Measurements from ENCODE around the gene ORC5.
"Not testable (repeated sequence)": the region's sequence is repeated elsewhere in the genome, so short reads cannot be mapped to it uniquely, and the experiment has no call there.

The ORC5 gene

GRCh38 chr7:104185346-104185745 lies 22.5 kb downstream of the ORC5 start:
- DNase-seq: no peak

DNA sequence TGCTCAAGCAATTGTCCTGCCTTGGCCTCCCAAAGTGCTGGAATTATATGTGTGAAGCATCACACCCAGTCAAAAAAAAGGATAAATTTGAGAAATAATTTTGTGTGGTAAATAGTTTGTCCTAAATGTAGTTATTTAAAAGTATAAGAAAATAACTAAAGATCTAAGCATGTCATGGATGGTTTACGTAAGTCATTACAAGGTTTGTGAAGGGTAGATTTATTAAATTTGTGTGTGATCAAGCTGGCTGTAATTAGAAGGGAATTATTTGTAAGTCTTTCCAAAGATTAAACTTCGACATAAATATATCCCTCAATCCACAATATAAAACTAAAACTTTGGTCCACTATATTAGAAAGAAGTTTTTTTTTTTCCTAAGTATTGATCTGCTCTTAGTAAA lies 28.6 kb downstream of the ORC5 start:
- no peak for DNase-seq

DNA sequence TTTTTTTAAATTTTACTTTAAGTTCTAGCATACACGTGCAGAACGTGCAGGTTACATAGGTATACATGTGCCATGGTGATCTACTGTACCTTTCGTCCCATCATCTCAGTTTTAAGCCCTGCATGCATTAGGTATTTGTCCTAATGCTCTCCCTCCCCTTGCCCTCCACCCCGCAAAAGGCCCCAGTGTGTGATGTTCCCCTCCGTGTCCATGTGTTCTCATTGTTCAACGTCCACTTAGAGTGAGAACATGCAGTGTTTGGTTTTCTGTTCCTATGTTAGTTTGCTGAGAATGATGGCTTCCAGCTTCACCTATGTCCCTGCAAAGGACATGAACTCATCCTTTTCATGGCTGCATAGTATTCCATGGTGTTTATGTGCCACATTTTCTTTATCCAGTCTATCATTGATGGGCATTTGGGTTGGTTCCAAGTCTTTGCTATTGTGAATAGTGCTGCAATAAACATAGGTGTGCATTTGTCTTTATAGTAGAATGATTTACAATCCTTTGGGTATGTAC lies 30.2 kb downstream of the ORC5 start:
- DNase-seq: not testable (repeated sequence)

GRCh38 chr7:104176332-104176731 lies 31.5 kb downstream of the ORC5 start:
- no peak for DNase-seq

DNA sequence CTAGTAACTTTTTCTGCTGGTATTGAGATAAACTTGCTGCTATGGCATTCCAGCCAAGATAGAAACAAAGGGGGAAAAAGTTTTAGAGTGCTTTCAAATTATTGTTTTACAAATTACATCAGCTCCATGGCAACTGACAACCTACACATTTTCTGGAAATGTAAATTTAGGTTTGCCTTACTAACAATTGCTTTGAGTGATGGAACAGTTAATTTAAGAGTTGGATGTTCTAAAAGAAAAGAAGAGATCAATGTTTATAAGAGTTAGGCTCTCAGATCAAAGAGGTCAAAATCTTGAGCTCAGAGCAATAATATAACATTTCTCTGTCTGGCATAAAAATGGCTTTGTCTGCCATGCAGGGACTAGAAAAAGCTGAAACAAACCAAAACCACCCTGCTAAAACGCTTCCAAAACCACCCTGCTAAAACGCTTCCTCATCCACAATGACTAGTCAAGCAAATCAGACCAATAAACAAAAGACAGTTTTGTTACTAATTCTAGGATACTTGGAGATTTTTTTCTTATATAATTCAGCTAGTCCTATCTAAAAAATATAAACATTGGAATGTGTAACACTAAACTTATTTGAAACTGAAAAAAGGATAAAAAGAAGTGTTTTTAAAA lies 32.3 kb downstream of the ORC5 start:
- no peak for DNase-seq

- no peak for DNase-seq
Observed at GRCh38 chr7:104174798-104175197, 33.0 kb downstream of the ORC5 start.

DNA sequence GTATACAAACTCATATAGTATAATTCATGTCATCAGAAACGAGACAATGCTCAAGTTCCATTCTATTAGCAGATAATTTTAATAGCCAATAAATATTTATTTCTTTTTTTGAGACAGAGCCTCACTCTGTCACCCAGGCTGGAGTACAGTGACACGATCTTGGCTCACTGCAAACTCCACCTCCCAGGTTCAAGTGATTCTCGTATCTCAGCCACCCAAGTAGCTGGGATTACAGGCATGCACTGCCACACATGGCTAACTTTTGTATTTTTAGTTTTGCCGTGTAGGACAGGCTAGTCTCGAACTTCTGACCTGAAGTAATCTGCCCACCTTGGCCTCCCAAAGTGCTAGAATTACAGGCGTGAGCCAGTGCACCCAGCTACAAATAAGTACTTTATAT lies 45.7 kb downstream of the ORC5 start:
- DNase-seq: no peak

- no peak for DNase-seq
Observed at GRCh38 chr7:104161244-104161643, 46.6 kb downstream of the ORC5 start.

GRCh38 chr7:104160375-104160774 lies 47.4 kb downstream of the ORC5 start:
- DNase-seq: no peak

- no peak for DNase-seq
Observed at GRCh38 chr7:104156842-104157277, 51.0 kb downstream of the ORC5 start.

- no peak for DNase-seq
Observed at GRCh38 chr7:104153287-104153686, 54.5 kb downstream of the ORC5 start.

DNA sequence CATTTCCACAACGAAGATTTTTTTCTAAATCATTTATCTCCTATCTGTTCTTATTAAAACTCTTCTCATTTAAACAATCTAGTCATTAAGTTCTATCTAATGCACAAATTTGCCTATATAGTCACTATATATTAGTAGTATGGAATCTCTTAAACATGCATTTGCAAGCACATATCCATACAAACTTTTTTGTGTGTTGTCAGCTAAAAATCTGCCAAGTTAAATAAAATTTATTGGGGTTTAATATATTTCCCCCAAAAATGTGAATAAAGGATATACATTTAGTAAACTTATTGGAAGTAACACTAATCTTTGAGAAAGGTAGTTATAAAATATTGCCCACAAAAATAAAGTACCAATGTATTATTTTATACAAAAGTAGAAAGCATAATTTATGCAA lies 55.3 kb downstream of the ORC5 start:
- no peak for DNase-seq

DNA sequence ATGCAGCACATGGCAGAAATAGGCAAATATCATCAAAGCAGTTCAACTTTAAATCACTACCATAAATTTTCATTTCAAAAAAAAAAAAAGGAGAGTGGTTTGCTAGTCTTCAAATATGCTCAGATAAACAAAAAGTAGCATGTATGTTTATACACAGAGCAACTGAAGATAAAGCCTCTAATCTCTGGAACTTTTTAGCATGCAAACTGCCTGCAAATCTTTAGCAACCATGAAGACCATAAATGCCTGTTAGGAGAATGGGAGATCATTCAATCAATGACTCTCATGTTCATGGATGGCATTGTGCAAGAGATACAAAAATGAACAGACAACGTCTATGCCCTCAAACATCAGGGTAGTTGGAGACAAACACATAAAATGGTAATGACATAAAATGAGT lies 57.3 kb downstream of the ORC5 start:
- DNase-seq: no peak

- DNase-seq: no peak
Observed at GRCh38 chr7:104149822-104150221, 58.0 kb downstream of the ORC5 start.

- no peak for DNase-seq
Observed at GRCh38 chr7:104142147-104142546, 65.7 kb downstream of the ORC5 start.

GRCh38 chr7:104137971-104138370 lies 69.8 kb downstream of the ORC5 start:
- no peak for DNase-seq

- DNase-seq: no peak
Observed at GRCh38 chr7:104137511-104137910, 70.3 kb downstream of the ORC5 start.

DNA sequence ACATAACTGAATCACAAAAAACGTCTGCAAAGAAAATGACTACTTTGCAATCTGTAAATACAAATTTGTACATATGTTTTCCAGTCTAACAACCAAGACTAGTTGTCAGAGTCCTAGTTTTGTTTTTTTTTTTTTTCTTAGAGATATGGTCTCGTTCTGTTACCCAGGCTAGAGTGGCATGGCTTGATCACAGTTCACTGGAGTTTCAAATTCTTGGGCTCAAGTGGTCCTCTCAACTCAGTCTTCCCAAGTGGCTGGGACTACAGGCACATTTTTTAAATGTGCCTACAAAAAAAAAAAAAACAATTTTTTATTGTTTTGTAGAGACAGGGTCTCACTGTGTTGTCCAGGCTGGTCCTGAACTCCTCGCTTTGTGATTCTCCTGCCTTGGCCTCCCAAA lies 70.8 kb downstream of the ORC5 start:
- no peak for DNase-seq

- DNase-seq: no peak
Observed at GRCh38 chr7:104136561-104136960, 71.3 kb downstream of the ORC5 start.

DNA sequence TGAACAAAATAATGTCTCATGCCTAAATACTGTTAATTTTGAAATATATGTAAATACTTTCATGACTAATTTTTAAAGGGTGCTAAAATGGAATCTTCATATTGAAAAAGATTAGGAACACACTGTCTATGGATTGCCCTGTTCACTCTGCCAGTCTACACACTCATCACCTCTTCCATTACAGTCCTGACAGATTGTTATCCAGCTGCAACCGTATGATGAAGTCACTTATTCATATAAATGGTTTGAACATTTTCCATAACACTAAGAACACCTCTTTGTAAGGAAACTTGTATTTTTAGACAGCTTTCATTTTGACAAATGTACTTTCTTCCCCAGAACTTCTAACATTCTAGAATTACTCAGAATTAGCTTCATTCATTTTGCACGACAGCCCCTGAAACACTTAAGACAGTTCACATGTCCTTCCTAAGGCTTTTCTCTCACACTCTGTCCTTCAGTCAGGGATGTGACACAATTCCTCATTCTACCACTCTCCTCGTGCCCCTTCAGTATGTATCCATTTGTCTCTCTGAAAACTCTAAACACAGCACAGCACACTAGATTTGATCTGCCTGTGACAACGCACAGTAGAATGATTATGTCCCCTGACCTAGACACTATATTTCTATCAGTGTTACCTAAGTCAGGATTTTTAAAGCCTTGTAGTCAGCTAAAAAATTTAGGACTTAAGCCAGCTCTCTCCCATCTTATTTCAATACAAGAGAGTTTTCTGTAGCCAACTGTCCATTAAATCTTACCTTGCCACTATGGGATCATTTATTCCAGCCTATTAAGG lies 71.9 kb downstream of the ORC5 start:
- DNase-seq: no peak

DNA sequence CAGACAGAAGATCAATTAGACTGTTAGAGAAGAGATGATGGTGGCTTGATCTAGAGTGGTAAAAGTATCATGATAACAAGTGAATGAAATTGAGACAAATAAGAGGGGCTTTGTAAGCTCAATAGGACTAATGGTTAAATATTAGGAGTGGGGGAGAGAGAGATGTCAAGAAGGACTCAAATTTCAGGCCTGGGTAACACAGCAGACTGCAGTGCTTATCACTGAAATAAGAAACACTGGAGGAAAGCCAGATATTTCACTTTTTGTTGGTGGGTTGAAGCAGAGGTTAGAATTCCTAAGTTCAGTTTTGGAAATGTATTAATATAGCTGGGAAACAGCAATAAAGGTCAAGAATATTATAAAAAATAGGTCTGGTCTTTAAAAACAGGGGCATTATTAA lies 74.6 kb downstream of the ORC5 start:
- no peak for DNase-seq

DNA sequence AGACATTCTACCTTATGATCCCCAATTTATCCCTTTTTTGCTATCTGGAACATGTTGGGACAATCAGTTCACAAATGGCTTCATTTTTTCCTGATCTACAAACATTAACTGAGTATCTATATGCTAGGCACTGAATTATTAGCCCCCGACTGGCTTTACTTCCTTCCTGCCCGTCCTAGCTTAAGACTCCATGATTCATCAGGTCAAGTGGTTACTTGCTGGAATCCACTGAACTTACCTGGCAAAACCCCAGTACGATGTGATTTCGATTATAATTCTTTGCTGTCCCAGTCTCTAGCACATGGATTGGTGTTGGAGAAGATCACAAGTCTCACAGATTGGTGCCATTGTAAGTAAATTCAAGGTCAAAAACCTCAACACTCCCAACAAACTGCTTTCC lies 77.1 kb downstream of the ORC5 start:
- no peak for DNase-seq

DNA sequence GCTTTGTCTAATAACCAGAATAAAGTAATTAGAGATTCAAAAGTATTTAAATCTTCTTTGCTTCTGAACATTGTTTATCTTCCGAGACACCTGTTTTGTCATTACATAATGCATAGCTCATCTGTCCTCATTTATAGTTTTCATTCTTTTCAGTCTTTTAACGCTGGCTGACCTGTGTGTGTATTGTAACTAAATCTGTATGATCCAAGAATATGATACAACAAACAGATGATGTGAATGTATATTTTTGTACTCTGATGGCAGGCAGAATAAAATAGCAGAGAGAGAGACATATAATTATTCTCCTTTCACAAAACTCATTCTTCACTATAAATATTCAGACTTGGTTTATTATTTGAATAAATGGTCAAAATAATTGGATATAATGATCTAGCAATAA lies 80.6 kb downstream of the ORC5 start:
- DNase-seq: no peak

DNA sequence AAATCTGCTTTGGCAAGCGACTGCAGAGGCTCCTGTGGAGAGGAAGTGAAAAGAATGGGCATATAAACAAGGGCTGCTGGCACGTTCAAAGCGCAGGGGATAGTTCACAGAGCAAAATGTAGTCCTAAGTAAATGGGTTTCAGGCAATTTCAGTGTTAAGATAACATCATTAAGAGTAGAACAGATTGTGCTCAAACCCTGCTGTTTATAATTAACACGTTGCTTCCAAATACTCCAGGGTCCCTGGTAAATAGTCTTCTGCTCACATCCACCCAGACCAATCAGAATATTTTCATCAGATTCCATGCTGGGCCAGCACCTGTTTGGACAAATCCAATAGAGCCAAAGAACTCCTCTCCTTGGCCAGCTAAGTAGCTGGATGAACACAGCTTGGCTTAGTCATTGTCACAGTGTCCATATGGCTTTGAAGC lies 81.4 kb downstream of the ORC5 start:
- no peak for DNase-seq

Data from activated CD4-positive, CD25-positive, alpha-beta regulatory T cell treated with anti-CD3 and anti-CD28 coated beads, Interleukin-2, amount 50 U/mL, for 72 hours (primary cell).